Right lobe of liver (tissue), 6 donors: ENCODE measurements around the gene PCBP4. TPM values are rescaled to one million over a fixed set of nuclear protein-coding genes. Genes with fewer than 3 reads are reported as not detected.

Experiments used
- ATAC-seq, 4 donors: fragments of 200-7000 bp; cut with Tn5 transposase; one replicate each; pipeline ENCODE4 v1.9.1; 2020; ENCODE audit warnings: mild to moderate bottlenecking in 4 of 4, moderate library complexity in 4 of 4
- DNase-seq, 3 donors: peaks; one replicate each; pipeline ENCODE4 v3.0.0-alpha.2; 2020
- H3K27ac ChIP-seq, 3 donors: fragments of 200-600 bp; one replicate each; pipeline ENCODE4 v1.8.0; 2022
- H3K27me3 ChIP-seq, 2 donors: fragments of 200-600 bp; one replicate each; pipeline ENCODE4 v1.8.0; 2022
- H3K36me3 ChIP-seq, 4 donors: fragments of 200-600 bp; sonication (generic) in 1 of 4; one replicate each; pipeline versions ENCODE4 v1.5.1 to v1.8.0; 2017 to 2022; ENCODE audit warnings: control low read depth in 1 of 4
- H3K4me1 ChIP-seq, 4 donors: fragments of 200-600 bp; sonication (generic) in 1 of 4; one replicate each; pipeline versions ENCODE4 v1.5.1 to v1.8.0; 2017 to 2022; ENCODE audit warnings: control low read depth in 1 of 4
- H3K4me3 ChIP-seq, 3 donors: fragments of 200-600 bp; one replicate each; pipeline ENCODE4 v1.8.0; 2022
- H3K9me3 ChIP-seq, 4 donors: fragments of 200-600 bp; sonication (generic) in 1 of 4; one replicate each; pipeline versions ENCODE4 v1.5.1 to v1.8.0; 2017 to 2022; ENCODE audit warnings: control low read depth in 1 of 4
- CTCF ChIP-seq, 4 donors: fragments of 200-600 bp in 3 of 4; fragments of 450-650 bp in 1 of 4; IDR thresholded peaks; one replicate each; pipeline versions ENCODE4 v1.5.1 to v1.8.0; 2016 to 2022; ENCODE audit warnings: antibody characterized with exemption in 4 of 4, mild to moderate bottlenecking in 2 of 4
- POLR2A ChIP-seq: fragments of 450-650 bp; IDR thresholded peaks from one replicate; pipeline ENCODE4 v1.6.1; 2017; ENCODE audit warnings: antibody characterized with exemption, mild to moderate bottlenecking
- WGBS: methylation state at CpG from one replicate; pipeline ENCODE4 v1.1.6; 2018; ENCODE audit warnings: low coverage, low lambda C conversion rate; ENCODE audit not compliant: insufficient coverage; ENCODE audit errors: missing lambda C conversion rate; 5-methylcytosine and 5-hydroxymethylcytosine counted together
- intact Hi-C, 2 donors: fragments of 100-400 bp; cut with DNase I; formaldehyde crosslinking; loops; one replicate each; pipeline versions ENCODE4 v1.11.2 to v1.14.1; 2022
- total RNA-seq, 6 experiments: library from RNA; depleted of rRNA in 2 of 6; stranded (reverse); fragments of >200 nt in 2 of 6; fragmentation: NEBNext Ultra II Directional in 3 of 6; extraction: Animal tissue kit (Norgen Biotek cat#: 25700) in 3 of 6; gene quantifications; one replicate each; pipeline versions ENCODE4 v1.1.0 to v1.2.4, GENCODE V29; 2016 to 2023
- donor health status: DM: no; HTN: yes; CAD: no.
- donor health status: DM: no; HTN: no; CAD: no.
- donor health status: DM: no; HTN: no; CAD: no.
- donor health status: DM: no; HTN: yes; CAD: no.
- donor health status: DM: no; HTN: yes; CAD: no.

PCBP4 gene
- total RNA-seq, 6 experiments from 2014 or later: 6.5 to 19.2 (median 11.7) TPM

- ATAC-seq: no peak
Observed at GRCh38 chr3:51945031-51945840, 22.0 kb downstream of the PCBP4 start.

GRCh38 chr3:51944451-51945021 lies 22.7 kb downstream of the PCBP4 start:
- Histone ChIP-seq H3K4me3 (no peak overlapping the region), H3K27me3 (no peaks in the 10 kb centered on the region), H3K4me1 (peaks cover 0 to 27% (median 10%) of the 10 kb centered on the region in 4 donors), H3K9me3 (no peaks in the 10 kb centered on the region), H3K27ac (no peak overlapping the region), H3K36me3 (peaks cover 0 to 7% (median 0%) of the 10 kb centered on the region in 4 donors)
- DNase-seq: no peak
- WGBS: 82% methylated on average over 5 of the region's 11 CpGs
- TF ChIP-seq CTCF (IDR thresholded peaks at IDR 0.05) (no peak), POLR2A (no peak)
- intact Hi-C loops: loop anchor here in 1 of 2 donors (5.0 kb wide), 1 partner anchor 43 kb away; no protein-coding TSS in a partner anchor
- ATAC-seq: no peak

More at GRCh38 chr3:51945031-51945840, 22.0 kb downstream of the PCBP4 start:
- intact Hi-C loops: no loop called here
- Histone ChIP-seq H3K27ac (no peak overlapping the region), H3K9me3 (no peaks in the 10 kb centered on the region), H3K27me3 (no peaks in the 10 kb centered on the region), H3K4me1 (peaks cover 0 to 22% (median 9%) of the 10 kb centered on the region in 4 donors), H3K4me3 (no peak overlapping the region), H3K36me3 (peaks cover 0 to 7% (median 0%) of the 10 kb centered on the region in 4 donors)
- peak in 1 of 3 donors; percentile 48 for DNase-seq
- TF ChIP-seq POLR2A: no peak
- no peak for TF ChIP-seq CTCF (IDR thresholded peaks at IDR 0.05)
- 90% methylated on average over 10 of the region's 18 CpGs for WGBS

- Histone ChIP-seq H3K4me3 (peak overlapping the region; percentile 37 to 92 (median 64)), H3K27me3 (no peaks in the 10 kb centered on the region), H3K4me1 (peaks cover 0 to 27% (median 10%) of the 10 kb centered on the region in 4 donors), H3K36me3 (peaks cover 0 to 4% (median 0%) of the 10 kb centered on the region in 4 donors), H3K27ac (peak overlapping the region in 2 of 3 donors; percentile 89 to 93), H3K9me3 (no peaks in the 10 kb centered on the region)
- ATAC-seq: no peak
- WGBS: 83% methylated on average over 1 of the region's 21 CpGs
- peak in 2 of 3 donors; percentile 50 to 56 for DNase-seq
- TF ChIP-seq POLR2A: no peak
- TF ChIP-seq CTCF (IDR thresholded peaks at IDR 0.05): no peak
- intact Hi-C loops: loop anchor here in 1 of 2 donors (5.0 kb wide), 1 partner anchor 44 kb away; no protein-coding TSS in a partner anchor
Observed at GRCh38 chr3:51943451-51944391, 23.5 kb downstream of the PCBP4 start.
